Body of pancreas (tissue), 4 donors: ENCODE measurements around the gene CMIP.

Source experiments
- POLR2A ChIP-seq, 3 donors: fragments of 450-650 bp; IDR thresholded peaks; one replicate each; pipeline ENCODE4 v1.6.1; 2016; ENCODE audit warnings: antibody characterized with exemption in 3 of 3, mild to moderate bottlenecking in 2 of 3
- TF ChIP-seq, protein P1 (sequence below), 7 experiments: fragments of 450-650 bp in 4 of 7; fragments of 200-600 bp in 3 of 7; sonication (generic) in 3 of 7; IDR thresholded peaks; one replicate each; pipeline ENCODE4 v1.5.1; 2016 to 2019; ENCODE audit warnings: antibody characterized with exemption in 7 of 7

- TF ChIP-seq, protein P1, sequence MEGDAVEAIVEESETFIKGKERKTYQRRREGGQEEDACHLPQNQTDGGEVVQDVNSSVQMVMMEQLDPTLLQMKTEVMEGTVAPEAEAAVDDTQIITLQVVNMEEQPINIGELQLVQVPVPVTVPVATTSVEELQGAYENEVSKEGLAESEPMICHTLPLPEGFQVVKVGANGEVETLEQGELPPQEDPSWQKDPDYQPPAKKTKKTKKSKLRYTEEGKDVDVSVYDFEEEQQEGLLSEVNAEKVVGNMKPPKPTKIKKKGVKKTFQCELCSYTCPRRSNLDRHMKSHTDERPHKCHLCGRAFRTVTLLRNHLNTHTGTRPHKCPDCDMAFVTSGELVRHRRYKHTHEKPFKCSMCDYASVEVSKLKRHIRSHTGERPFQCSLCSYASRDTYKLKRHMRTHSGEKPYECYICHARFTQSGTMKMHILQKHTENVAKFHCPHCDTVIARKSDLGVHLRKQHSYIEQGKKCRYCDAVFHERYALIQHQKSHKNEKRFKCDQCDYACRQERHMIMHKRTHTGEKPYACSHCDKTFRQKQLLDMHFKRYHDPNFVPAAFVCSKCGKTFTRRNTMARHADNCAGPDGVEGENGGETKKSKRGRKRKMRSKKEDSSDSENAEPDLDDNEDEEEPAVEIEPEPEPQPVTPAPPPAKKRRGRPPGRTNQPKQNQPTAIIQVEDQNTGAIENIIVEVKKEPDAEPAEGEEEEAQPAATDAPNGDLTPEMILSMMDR (IDR thresholded peaks at IDR 0.05) = no peak
- no peak for TF ChIP-seq POLR2A (IDR thresholded peaks at IDR 0.05)
Observed at GRCh38 chr16:81618661-81619060, 174.1 kb downstream of the CMIP start.
